ENCODE results near the gene RASGRP3. TPM values are rescaled to one million over a fixed set of nuclear protein-coding genes. Genes with fewer than 3 reads are reported as not detected.

Gene RASGRP3
- total RNA-seq, 4 donors from 2014 or later = 0.53 to 10.2 (median 5.3) TPM

- Histone ChIP-seq H3K27ac (peak overlapping the region in 3 of 4 donors; percentile 90 to 94 (median 93)), H3K36me3 (no peaks in the 10 kb centered on the region), H3K4me3 (peak overlapping the region in 3 of 4 donors; percentile 67 to 82 (median 74)), H3K4me1 (peaks cover 0 to 25% (median 0%) of the 10 kb centered on the region in 3 donors), H3K27me3 (no peaks in the 10 kb centered on the region), H3K9me3 (no peaks in the 10 kb centered on the region)
- TF ChIP-seq POLR2A (IDR thresholded peaks at IDR 0.05) (peak in 1 of 4 donors; percentile 62), CTCF (IDR thresholded peaks at IDR 0.05) (no peak)
- 68 to 71% methylated on average over 20 of the region's 20 CpGs for WGBS, 2 donors
- intact Hi-C loops (cut with DNase I) = no loop called here
- DNase-seq = no peak
Observed at GRCh38 chr2:33477473-33478468, 1.3 kb downstream of the RASGRP3 start.

GRCh38 chr2:33478968-33479731 is 2.7 kb downstream of the RASGRP3 start:
- H3K27ac ChIP-seq = peak overlapping the region in 3 of 4 donors; percentile 30 to 94 (median 71)
- TF ChIP-seq POLR2A (IDR thresholded peaks at IDR 0.05) (no peak), CTCF (IDR thresholded peaks at IDR 0.05) (no peak)
- WGBS, 2 donors = 63 to 74% methylated on average over 7 to 9 of the region's 9 CpGs

GRCh38 chr2:33482518-33482917 is 6.1 kb downstream of the RASGRP3 start:
- H3K4me1 ChIP-seq = peaks cover 0 to 5% (median 0%) of the 10 kb centered on the region in 3 donors
- no peak overlapping the region for H3K27ac ChIP-seq
- 53 to 92% methylated on average over 2 of the region's 2 CpGs for WGBS, 2 donors
- intact Hi-C loops (cut with DNase I) = no loop called here
- H3K27me3 ChIP-seq = no peaks in the 10 kb centered on the region
- peaks cover 0 to 12% (median 7%) of the 10 kb centered on the region in 3 donors for H3K9me3 ChIP-seq
- TF ChIP-seq POLR2A (IDR thresholded peaks at IDR 0.05) (no peak), CTCF (IDR thresholded peaks at IDR 0.05) (no peak)
- no peak overlapping the region for H3K4me3 ChIP-seq
- DNase-seq = no peak
- H3K36me3 ChIP-seq = no peaks in the 10 kb centered on the region

More at GRCh38 chr2:33478968-33479731, 2.7 kb downstream of the RASGRP3 start:
- no peaks in the 10 kb centered on the region for H3K9me3 ChIP-seq
- H3K4me1 ChIP-seq = peaks cover 0 to 25% (median 0%) of the 10 kb centered on the region in 3 donors
- peak overlapping the region in 1 of 4 donors; percentile 26 for H3K4me3 ChIP-seq
- H3K36me3 ChIP-seq = no peaks in the 10 kb centered on the region
- H3K27me3 ChIP-seq = no peaks in the 10 kb centered on the region
- DNase-seq = no peak
- intact Hi-C loops (cut with DNase I) = no loop called here

- DNase-seq = no peak
- Histone ChIP-seq H3K9me3 (peaks cover 0 to 12% (median 7%) of the 10 kb centered on the region in 3 donors), H3K4me1 (no peaks in the 10 kb centered on the region), H3K36me3 (no peaks in the 10 kb centered on the region), H3K27me3 (no peaks in the 10 kb centered on the region), H3K27ac (no peak overlapping the region), H3K4me3 (no peak overlapping the region)
- intact Hi-C loops (cut with DNase I) = no loop called here
- TF ChIP-seq CTCF (IDR thresholded peaks at IDR 0.05) (no peak), POLR2A (IDR thresholded peaks at IDR 0.05) (no peak)
- WGBS, 2 donors = 50 to 65% methylated on average over 2 of the region's 2 CpGs
Observed at GRCh38 chr2:33484042-33484621, 7.7 kb downstream of the RASGRP3 start.
